ENCODE data around the gene MELTF.

MELTF gene

GRCh38 chr3:196985954-196986885 lies 43.4 kb downstream of the MELTF start:
- TF ChIP-seq, protein P1, sequence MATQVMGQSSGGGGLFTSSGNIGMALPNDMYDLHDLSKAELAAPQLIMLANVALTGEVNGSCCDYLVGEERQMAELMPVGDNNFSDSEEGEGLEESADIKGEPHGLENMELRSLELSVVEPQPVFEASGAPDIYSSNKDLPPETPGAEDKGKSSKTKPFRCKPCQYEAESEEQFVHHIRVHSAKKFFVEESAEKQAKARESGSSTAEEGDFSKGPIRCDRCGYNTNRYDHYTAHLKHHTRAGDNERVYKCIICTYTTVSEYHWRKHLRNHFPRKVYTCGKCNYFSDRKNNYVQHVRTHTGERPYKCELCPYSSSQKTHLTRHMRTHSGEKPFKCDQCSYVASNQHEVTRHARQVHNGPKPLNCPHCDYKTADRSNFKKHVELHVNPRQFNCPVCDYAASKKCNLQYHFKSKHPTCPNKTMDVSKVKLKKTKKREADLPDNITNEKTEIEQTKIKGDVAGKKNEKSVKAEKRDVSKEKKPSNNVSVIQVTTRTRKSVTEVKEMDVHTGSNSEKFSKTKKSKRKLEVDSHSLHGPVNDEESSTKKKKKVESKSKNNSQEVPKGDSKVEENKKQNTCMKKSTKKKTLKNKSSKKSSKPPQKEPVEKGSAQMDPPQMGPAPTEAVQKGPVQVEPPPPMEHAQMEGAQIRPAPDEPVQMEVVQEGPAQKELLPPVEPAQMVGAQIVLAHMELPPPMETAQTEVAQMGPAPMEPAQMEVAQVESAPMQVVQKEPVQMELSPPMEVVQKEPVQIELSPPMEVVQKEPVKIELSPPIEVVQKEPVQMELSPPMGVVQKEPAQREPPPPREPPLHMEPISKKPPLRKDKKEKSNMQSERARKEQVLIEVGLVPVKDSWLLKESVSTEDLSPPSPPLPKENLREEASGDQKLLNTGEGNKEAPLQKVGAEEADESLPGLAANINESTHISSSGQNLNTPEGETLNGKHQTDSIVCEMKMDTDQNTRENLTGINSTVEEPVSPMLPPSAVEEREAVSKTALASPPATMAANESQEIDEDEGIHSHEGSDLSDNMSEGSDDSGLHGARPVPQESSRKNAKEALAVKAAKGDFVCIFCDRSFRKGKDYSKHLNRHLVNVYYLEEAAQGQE (IDR thresholded peaks at IDR 0.05; ENCODE audit: insufficient read depth in 1 of 2, low read depth in 2 of 2, low read length in 2 of 2): no peak
- TF ChIP-seq SIN3A (IDR thresholded peaks at IDR 0.05; ENCODE audit: borderline replicate concordance, insufficient read depth, low read length): no peak
- TF ChIP-seq FOXP2 (optimal IDR thresholded peaks at IDR 0.05; ENCODE audit: borderline replicate concordance, extremely low read depth, extremely low read length, insufficient read depth): no peak
- no peak for TF ChIP-seq TAF1 (IDR thresholded peaks at IDR 0.05; ENCODE audit: borderline replicate concordance, insufficient read depth, low read length)
- no peak for TF ChIP-seq POLR2AphosphoS5 (IDR thresholded peaks at IDR 0.05; ENCODE audit: low read depth, low read length)

- TF ChIP-seq TAF1 (IDR thresholded peaks at IDR 0.05; ENCODE audit: borderline replicate concordance, insufficient read depth, low read length) (no peak), POLR2AphosphoS5 (IDR thresholded peaks at IDR 0.05; ENCODE audit: low read depth, low read length) (no peak), SIN3A (IDR thresholded peaks at IDR 0.05; ENCODE audit: borderline replicate concordance, insufficient read depth, low read length) (no peak), FOXP2 (optimal IDR thresholded peaks at IDR 0.05; ENCODE audit: borderline replicate concordance, extremely low read depth, extremely low read length, insufficient read depth) (no peak)
- TF ChIP-seq, protein P1 (IDR thresholded peaks at IDR 0.05; ENCODE audit: insufficient read depth in 1 of 2, low read depth in 2 of 2, low read length in 2 of 2): no peak
Observed at GRCh38 chr3:196985298-196985697, 44.3 kb downstream of the MELTF start.

GRCh38 chr3:196983186-196983585 lies 46.4 kb downstream of the MELTF start:
- no peak for TF ChIP-seq POLR2AphosphoS5 (IDR thresholded peaks at IDR 0.05; ENCODE audit: low read depth, low read length)
- TF ChIP-seq FOXP2 (optimal IDR thresholded peaks at IDR 0.05; ENCODE audit: borderline replicate concordance, extremely low read depth, extremely low read length, insufficient read depth): no peak
- TF ChIP-seq SIN3A (IDR thresholded peaks at IDR 0.05; ENCODE audit: borderline replicate concordance, insufficient read depth, low read length): no peak
- TF ChIP-seq, protein P1 (IDR thresholded peaks at IDR 0.05; ENCODE audit: insufficient read depth in 1 of 2, low read depth in 2 of 2, low read length in 2 of 2): no peak
- no peak for TF ChIP-seq TAF1 (IDR thresholded peaks at IDR 0.05; ENCODE audit: borderline replicate concordance, insufficient read depth, low read length)

- TF ChIP-seq TAF1 (IDR thresholded peaks at IDR 0.05; ENCODE audit: borderline replicate concordance, insufficient read depth, low read length) (no peak), FOXP2 (optimal IDR thresholded peaks at IDR 0.05; ENCODE audit: borderline replicate concordance, extremely low read depth, extremely low read length, insufficient read depth) (no peak), POLR2AphosphoS5 (IDR thresholded peaks at IDR 0.05; ENCODE audit: low read depth, low read length) (no peak), SIN3A (IDR thresholded peaks at IDR 0.05; ENCODE audit: borderline replicate concordance, insufficient read depth, low read length) (no peak)
- TF ChIP-seq, protein P1 (IDR thresholded peaks at IDR 0.05; ENCODE audit: insufficient read depth in 1 of 2, low read depth in 2 of 2, low read length in 2 of 2): no peak
Observed at GRCh38 chr3:196981657-196982056, 48.0 kb downstream of the MELTF start.
